Mesothelial cell of epicardium (in vitro differentiated cells): ENCODE measurements around the gene PIP5K1A. TPM values are rescaled to one million over a fixed set of nuclear protein-coding genes. Genes with fewer than 3 reads are reported as not detected.

Experiments used
- DNase-seq, 2 experiments: peaks; one replicate each; pipeline ENCODE4 v3.0.0; 2021; ENCODE audit warnings: low spot score in 2 of 2; ENCODE audit not compliant: unreplicated experiment in 2 of 2
- H3K27ac Mint-ChIP-seq: 2 replicates; pipeline ENCODE4 v1.8.0; 2021; ENCODE audit warnings: mixed read lengths
- H3K27me3 Mint-ChIP-seq: 2 replicates; pipeline ENCODE4 v1.8.0; 2021; ENCODE audit warnings: low read depth, mixed read lengths
- H3K36me3 Mint-ChIP-seq: 2 replicates; pipeline ENCODE4 v1.8.0; 2021; ENCODE audit warnings: mixed read lengths
- H3K4me1 Mint-ChIP-seq: 2 replicates; pipeline ENCODE4 v1.8.0; 2021; ENCODE audit warnings: mixed read lengths
- H3K4me3 Mint-ChIP-seq: 2 replicates; pipeline ENCODE4 v1.8.0; 2021; ENCODE audit warnings: mild to moderate bottlenecking, moderate library complexity, mixed read lengths
- H3K9me3 Mint-ChIP-seq: 2 replicates; pipeline ENCODE4 v1.8.0; 2021; ENCODE audit warnings: mixed read lengths
- total RNA-seq: library from RNA; stranded (reverse); gene quantifications from 3 replicates; pipeline ENCODE4 v1.2.1, GENCODE V29; 2021
- TF ChIP-seq, protein P1 (sequence below): fragments of 200-600 bp; sonication (generic); IDR thresholded peaks from one replicate; pipeline ENCODE4 v1.5.0; 2021; ENCODE audit warnings: antibody characterized with exemption; ENCODE audit not compliant: unreplicated experiment

Gene PIP5K1A
- total RNA-seq, 1 donor from 2014 or later, result 122 TPM

DNA sequence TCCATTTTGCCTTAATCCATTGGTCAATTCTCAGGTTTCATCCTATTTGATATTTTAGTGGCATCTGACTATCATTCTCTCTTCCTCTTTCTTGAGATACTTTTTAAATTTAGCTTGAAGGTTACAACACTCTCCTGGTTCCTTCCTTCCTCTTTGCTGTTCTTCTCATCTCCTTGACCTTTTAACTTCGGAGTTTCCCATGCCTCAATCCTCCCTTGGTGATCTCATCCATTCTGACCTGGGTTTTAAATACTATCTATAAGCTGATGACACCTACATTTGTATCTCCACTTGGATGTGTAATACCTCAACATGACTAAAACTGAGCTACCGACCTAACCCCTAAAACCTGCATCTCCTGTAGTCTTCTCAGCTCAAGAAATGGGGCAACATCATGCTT is 78.9 kb downstream of the PIP5K1A start:
- TF ChIP-seq, protein P1, sequence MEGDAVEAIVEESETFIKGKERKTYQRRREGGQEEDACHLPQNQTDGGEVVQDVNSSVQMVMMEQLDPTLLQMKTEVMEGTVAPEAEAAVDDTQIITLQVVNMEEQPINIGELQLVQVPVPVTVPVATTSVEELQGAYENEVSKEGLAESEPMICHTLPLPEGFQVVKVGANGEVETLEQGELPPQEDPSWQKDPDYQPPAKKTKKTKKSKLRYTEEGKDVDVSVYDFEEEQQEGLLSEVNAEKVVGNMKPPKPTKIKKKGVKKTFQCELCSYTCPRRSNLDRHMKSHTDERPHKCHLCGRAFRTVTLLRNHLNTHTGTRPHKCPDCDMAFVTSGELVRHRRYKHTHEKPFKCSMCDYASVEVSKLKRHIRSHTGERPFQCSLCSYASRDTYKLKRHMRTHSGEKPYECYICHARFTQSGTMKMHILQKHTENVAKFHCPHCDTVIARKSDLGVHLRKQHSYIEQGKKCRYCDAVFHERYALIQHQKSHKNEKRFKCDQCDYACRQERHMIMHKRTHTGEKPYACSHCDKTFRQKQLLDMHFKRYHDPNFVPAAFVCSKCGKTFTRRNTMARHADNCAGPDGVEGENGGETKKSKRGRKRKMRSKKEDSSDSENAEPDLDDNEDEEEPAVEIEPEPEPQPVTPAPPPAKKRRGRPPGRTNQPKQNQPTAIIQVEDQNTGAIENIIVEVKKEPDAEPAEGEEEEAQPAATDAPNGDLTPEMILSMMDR, result no peak
- H3K4me1 Mint-ChIP-seq, result no peaks in the 10 kb centered on the region
- no peak overlapping the region for H3K27ac Mint-ChIP-seq
- no peak overlapping the region for H3K4me3 Mint-ChIP-seq
- H3K9me3 Mint-ChIP-seq, result no peaks in the 10 kb centered on the region
- no peaks in the 10 kb centered on the region for H3K27me3 Mint-ChIP-seq
- H3K36me3 Mint-ChIP-seq, result peaks cover 11% of the 10 kb centered on the region
- no peak for DNase-seq

DNA sequence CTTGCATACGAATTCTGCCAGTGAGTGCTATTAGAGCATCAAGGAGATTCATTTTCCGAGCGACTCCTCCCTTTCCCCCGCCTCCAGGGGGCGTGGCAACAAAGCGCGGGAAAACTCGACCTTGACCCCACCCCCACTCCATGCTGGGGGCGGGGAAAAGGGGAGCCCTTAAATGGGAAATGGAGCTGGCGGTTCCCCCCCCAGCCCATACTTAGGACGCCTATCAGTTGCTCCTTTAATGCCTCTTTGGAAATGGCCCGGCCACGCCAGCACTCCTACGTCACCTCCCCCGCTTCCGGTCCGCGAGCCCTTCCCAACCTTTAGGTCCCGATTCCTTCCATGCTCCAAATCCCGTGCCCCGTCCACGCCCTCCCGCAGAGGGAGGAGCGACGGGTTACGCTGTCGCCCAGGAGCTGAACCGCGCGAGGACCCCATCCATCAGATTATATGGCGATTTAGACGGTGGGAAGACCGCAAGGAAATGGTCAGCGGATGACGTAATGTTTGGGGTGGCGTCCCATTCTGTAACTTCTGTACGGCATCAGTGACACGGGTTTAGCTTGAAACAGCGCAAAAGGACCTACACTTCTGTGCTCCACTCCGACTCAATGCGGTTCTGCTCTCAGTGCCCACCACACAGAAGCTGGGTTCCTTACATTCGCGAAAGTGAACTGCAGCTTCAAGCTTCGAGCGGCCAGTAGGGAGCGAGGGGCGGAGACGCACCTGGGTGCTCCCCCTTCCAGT is 83.0 kb downstream of the PIP5K1A start:
- peak overlapping the region; percentile 100 for H3K27ac Mint-ChIP-seq
- H3K4me3 Mint-ChIP-seq, result peak overlapping the region; percentile 92
- peak; percentile 80 to 95 for DNase-seq
- no peaks in the 10 kb centered on the region for H3K9me3 Mint-ChIP-seq
- TF ChIP-seq, protein P1, result peak; percentile 46
- peaks cover 17% of the 10 kb centered on the region for H3K4me1 Mint-ChIP-seq
- peaks cover 6% of the 10 kb centered on the region for H3K36me3 Mint-ChIP-seq
- no peaks in the 10 kb centered on the region for H3K27me3 Mint-ChIP-seq

DNA sequence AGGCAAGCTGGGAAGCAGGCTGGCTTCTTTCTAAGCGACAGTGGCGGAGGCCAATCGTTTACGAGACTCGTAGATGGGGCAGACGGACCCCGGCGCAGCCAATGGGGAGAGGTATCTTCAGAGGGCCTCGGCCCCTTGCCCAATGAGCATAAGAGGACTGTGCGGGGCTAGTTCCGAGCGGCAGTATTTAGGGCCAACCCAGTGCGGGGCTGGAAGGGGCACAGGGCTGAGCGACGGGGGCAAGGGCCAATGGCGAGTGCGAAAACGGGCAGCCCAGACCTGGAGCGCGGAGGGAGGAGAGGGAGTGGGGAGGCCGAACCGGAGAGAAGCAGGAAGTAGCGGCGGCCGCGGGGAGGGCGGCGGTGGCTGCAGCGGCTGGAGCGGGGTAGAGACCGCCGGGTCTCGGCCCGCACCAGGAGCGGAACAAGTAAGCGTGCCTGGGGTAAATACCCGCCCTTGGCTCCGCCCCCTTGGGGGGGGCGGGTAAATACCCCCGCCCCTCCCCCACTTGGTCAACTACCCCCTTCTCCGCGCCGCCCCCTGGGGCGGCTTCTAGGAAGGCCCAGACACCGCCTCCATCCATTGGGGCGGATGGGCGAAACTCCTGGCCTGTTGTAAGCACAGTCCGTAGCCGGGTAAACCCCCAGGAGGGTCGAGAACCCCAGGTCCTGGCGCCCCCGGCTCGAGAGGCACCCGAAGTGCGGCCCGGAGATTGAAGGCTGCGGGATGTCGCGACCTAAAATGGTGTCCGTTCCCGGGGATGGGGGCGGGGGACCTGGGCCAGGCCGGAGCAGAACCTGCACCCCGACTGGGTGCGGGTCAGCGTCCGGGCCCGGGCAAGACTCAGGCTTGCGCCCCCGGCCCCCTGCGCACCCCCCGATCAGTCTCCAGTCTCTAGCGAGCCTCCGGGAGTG is 83.9 kb downstream of the PIP5K1A start, which contains the start of gene ZNF687:
Gene ZNF687, plus strand, starts transcription at position 331 of the 914 bp plus-strand sequence. CDS start 3,993 bp downstream, outside the sequence.
- H3K27me3 Mint-ChIP-seq, result no peaks in the 10 kb centered on the region
- peak within 1 kb of the TSS; percentile 92 for H3K4me3 Mint-ChIP-seq
- TF ChIP-seq, protein P1, result no peak
- H3K27ac Mint-ChIP-seq, result peak within 1 kb of the TSS; percentile 100
- H3K9me3 Mint-ChIP-seq, result no peaks in the 10 kb centered on the region
- peaks cover 17% of the 10 kb centered on the region for H3K4me1 Mint-ChIP-seq
- peaks cover 10% of the 10 kb centered on the region for H3K36me3 Mint-ChIP-seq
- DNase-seq, result peak; percentile 99 to 100

DNA sequence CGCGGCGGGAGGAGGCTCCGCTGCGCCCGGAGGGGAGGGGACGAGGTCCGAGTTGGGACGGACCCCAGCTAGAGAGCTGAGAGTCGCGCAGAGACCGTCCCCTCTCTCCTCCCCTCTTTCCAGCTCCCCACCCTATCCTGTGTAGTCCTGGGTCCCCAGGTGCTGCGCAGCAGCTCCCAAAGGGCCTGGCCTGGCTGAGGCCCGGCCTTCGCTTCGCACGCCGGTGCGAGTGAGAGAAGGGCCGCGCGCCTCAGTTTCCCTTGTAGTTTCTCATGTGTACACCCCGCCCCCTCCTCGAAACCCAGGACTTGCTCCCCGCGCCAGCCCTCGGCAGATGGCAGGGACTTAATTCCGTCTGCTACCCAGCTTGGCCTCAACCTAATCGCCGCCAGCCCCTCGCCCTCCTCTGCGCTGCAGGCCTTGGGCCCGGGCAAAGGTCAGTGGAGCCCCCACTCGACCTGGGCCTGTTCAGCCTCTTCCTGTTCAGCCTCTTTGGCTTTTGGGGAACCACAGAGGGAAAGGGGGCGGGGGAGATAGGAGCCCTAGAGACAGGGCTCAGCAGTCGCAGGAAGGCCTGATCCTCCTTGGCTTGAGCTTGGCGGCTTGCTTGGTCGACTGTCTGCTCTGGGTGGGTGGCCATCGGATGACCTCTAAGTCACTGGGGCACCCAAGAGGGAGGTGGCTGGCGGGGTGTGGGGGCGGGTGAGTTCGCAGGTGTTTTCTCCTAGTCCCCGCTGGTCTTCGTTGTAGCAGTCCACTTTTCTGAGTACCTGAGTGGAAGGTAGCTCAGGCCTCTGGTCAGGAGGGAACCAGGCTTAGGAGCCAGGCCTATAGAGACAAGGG is 84.8 kb downstream of the PIP5K1A start:
- Mint-ChIP-seq H3K27me3 (no peaks in the 10 kb centered on the region), H3K4me1 (peaks cover 17% of the 10 kb centered on the region), H3K4me3 (peak overlapping the region; percentile 92), H3K27ac (peak overlapping the region; percentile 95), H3K9me3 (no peaks in the 10 kb centered on the region), H3K36me3 (peaks cover 10% of the 10 kb centered on the region)
- TF ChIP-seq, protein P1, result no peak
- peak in 1 of 2 experiments; percentile 45 for DNase-seq

DNA sequence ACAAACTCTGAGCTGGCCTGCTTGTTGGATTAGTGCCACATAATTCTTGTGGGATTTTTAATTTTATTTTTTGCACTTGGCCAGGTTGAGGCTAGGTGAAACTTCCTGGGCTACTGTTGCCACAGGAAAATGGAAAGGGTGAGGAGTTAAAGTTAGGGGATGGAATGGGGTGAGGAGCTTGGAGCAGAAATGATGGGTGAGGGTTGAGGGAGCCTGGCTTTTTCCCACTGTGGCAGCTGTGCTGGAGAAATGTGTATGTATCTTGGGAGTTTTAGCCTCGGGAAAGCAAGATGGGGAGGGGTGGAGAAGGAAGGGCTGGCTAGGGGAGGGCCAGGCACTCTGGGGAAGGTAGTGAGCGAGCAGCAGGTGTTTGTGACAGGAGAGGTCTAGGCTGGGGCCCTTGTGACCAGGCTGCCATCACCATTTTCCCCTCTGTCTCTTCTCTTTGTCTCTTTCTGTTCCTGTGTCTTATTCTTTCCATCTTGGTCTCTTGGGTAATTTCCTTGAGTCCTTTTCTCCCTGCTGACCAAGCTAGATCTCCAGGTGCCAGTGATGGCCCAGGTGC is 85.7 kb downstream of the PIP5K1A start:
- H3K27ac Mint-ChIP-seq, result peak overlapping the region; percentile 95
- TF ChIP-seq, protein P1, result no peak
- peaks cover 17% of the 10 kb centered on the region for H3K4me1 Mint-ChIP-seq
- H3K27me3 Mint-ChIP-seq, result no peaks in the 10 kb centered on the region
- H3K4me3 Mint-ChIP-seq, result peak overlapping the region; percentile 92
- no peaks in the 10 kb centered on the region for H3K9me3 Mint-ChIP-seq
- peaks cover 17% of the 10 kb centered on the region for H3K36me3 Mint-ChIP-seq
- DNase-seq, result no peak
